ENCODE results near the gene SLC2A5. TPM values are rescaled to one million over a fixed set of nuclear protein-coding genes. Genes with fewer than 3 reads are reported as not detected.

SLC2A5 gene, protein sequence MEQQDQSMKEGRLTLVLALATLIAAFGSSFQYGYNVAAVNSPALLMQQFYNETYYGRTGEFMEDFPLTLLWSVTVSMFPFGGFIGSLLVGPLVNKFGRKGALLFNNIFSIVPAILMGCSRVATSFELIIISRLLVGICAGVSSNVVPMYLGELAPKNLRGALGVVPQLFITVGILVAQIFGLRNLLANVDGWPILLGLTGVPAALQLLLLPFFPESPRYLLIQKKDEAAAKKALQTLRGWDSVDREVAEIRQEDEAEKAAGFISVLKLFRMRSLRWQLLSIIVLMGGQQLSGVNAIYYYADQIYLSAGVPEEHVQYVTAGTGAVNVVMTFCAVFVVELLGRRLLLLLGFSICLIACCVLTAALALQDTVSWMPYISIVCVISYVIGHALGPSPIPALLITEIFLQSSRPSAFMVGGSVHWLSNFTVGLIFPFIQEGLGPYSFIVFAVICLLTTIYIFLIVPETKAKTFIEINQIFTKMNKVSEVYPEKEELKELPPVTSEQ
- 1 to 10 TPM; 2.3 to 2.8 (median 2.7) TPM for total RNA-seq

DNA sequence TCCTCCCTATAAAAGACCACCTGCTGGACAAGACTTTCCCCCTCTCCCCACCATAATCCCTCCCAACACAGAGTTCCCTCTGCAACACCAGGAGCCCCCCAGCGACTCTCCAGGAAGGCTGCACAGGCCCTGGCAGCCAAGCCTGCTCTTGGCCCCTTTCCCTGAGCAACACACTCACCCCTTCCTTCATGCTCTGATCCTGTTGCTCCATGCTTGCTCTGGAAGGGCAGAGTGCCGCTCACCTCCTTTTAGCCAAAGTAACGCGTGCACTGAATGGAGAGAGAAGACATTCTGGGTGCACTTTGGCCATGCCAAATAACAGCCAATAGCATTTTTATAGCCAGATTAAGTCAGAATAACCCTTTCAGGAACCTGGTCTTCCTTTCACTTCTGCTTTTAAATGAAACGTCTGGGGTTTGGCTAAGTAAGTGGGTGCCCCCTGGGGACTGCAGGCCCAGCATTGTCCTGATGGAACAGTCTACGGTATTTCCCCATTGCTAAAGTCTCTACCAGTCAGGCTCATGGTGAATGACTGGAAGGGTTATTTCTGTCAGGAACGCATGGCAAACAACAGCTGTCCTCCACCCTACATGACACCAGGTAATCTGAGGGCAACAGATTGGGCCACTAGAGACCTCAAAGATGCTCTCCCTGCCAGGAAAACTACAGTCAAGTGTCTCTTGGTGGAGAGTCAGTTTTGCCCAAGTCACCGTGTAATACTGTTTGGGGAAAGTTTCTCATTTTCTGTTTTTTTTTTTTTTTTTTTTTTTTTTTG lies at the start of gene SLC2A5:
TSS of gene SLC2A5 (minus strand) at position 310 of the 775 bp plus-strand sequence. CDS start at position 211, 99 bp downstream.
- Histone ChIP-seq H3K4me3 (peak within 1 kb of the TSS; percentile 10 to 34 (median 20)), H3K27me3 (no peaks in the 10 kb centered on the region), H3K4me1 (no peaks in the 10 kb centered on the region), H3K9me3 (no peaks in the 10 kb centered on the region), H3K27ac (peak within 1 kb of the TSS; percentile 63 to 75), H3K36me3 (no peaks in the 10 kb centered on the region)
- TF ChIP-seq, protein P1, sequence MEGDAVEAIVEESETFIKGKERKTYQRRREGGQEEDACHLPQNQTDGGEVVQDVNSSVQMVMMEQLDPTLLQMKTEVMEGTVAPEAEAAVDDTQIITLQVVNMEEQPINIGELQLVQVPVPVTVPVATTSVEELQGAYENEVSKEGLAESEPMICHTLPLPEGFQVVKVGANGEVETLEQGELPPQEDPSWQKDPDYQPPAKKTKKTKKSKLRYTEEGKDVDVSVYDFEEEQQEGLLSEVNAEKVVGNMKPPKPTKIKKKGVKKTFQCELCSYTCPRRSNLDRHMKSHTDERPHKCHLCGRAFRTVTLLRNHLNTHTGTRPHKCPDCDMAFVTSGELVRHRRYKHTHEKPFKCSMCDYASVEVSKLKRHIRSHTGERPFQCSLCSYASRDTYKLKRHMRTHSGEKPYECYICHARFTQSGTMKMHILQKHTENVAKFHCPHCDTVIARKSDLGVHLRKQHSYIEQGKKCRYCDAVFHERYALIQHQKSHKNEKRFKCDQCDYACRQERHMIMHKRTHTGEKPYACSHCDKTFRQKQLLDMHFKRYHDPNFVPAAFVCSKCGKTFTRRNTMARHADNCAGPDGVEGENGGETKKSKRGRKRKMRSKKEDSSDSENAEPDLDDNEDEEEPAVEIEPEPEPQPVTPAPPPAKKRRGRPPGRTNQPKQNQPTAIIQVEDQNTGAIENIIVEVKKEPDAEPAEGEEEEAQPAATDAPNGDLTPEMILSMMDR (IDR thresholded peaks at IDR 0.05), result no peak
- TF ChIP-seq POLR2AphosphoS5 (IDR thresholded peaks at IDR 0.05) (no peak), POLR2A (IDR thresholded peaks at IDR 0.05) (no peak)
- DNase-seq (ENCODE audit: low spot score in 2 of 2), result no peak
- intact Hi-C loops (cut with DNase I; ENCODE audit: low total_unique reads), result no loop called here

DNA sequence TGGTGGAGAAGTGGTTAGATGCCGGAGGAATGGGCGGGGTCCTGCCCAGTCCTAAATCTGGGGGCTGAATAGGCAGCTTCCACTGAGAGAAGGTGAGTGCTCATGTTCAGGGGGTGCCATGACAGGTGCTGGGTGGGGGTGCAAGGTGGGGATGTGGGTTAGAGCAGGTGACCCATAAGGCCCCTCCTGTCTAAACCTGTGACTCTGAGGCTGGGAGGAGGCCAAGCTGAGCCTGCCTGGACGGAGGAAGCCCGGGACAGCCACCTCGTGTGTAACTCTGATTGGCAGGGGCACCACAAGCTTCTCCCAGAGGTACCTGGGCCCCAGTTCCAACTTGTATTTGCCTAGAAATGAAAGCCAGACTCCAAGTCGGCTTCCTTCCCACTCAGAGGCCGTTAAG lies 48.8 kb upstream of the SLC2A5 start:
- Histone ChIP-seq H3K36me3 (no peaks in the 10 kb centered on the region), H3K4me3 (no peak overlapping the region), H3K27ac (peak overlapping the region; percentile 10 to 32), H3K4me1 (peaks cover 0 to 8% of the 10 kb centered on the region in 2 donors), H3K27me3 (no peaks in the 10 kb centered on the region), H3K9me3 (no peaks in the 10 kb centered on the region)
- DNase-seq (ENCODE audit: low spot score in 2 of 2), result no peak
- intact Hi-C loops (cut with DNase I; ENCODE audit: low total_unique reads), result no loop called here
- TF ChIP-seq, protein P1 (IDR thresholded peaks at IDR 0.05), result no peak
- TF ChIP-seq POLR2AphosphoS5 (IDR thresholded peaks at IDR 0.05) (no peak), POLR2A (IDR thresholded peaks at IDR 0.05) (no peak)

DNA sequence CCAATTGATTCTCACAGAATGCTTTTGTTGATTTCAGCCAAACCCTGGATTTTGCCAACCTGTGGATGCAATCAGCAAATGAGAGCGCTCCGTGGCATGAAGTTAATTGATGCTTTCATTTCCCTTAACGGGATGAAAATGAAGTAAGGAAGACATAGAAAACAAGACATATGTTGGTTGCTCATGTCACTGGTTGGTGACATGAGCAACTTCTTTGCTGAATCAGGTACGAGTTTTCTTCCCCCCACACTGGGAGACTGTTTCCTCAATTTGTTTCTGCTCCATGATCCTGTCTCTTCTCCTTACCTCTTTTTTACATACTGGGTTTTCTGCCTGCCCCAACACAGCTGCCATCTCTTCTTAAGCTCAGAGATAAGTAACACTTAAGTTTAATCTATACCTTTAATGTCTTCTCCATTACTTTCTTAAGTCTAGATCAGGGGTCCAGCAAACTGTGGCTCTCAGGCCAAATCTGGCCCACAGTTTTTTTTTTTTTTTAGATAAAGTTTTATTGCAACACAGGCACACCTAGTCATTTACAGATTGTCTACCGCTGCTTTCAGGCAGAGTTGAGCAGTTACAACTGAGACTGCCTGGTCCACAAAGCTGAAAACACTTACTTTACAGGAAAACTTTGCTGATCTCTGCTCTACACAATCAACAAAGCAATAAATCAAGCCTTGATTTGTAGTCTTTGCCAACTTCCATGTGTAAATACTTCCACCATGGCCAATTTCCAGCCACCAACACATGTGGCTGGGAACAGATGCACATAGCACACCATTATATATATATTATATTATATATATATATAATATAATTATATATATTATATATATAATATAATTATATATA lies 46.1 kb upstream of the SLC2A5 start:
- no peaks in the 10 kb centered on the region for H3K27me3 ChIP-seq
- H3K9me3 ChIP-seq, result no peaks in the 10 kb centered on the region
- no peaks in the 10 kb centered on the region for H3K36me3 ChIP-seq
- peaks cover 0 to 7% of the 10 kb centered on the region in 2 donors for H3K4me1 ChIP-seq
- intact Hi-C loops (cut with DNase I; ENCODE audit: low total_unique reads), result no loop called here
- no peak overlapping the region for H3K27ac ChIP-seq
- no peak overlapping the region for H3K4me3 ChIP-seq
- no peak for DNase-seq (ENCODE audit: low spot score in 2 of 2)
- TF ChIP-seq POLR2AphosphoS5 (IDR thresholded peaks at IDR 0.05) (no peak), POLR2A (IDR thresholded peaks at IDR 0.05) (no peak)
- TF ChIP-seq, protein P1 (IDR thresholded peaks at IDR 0.05), result no peak

DNA sequence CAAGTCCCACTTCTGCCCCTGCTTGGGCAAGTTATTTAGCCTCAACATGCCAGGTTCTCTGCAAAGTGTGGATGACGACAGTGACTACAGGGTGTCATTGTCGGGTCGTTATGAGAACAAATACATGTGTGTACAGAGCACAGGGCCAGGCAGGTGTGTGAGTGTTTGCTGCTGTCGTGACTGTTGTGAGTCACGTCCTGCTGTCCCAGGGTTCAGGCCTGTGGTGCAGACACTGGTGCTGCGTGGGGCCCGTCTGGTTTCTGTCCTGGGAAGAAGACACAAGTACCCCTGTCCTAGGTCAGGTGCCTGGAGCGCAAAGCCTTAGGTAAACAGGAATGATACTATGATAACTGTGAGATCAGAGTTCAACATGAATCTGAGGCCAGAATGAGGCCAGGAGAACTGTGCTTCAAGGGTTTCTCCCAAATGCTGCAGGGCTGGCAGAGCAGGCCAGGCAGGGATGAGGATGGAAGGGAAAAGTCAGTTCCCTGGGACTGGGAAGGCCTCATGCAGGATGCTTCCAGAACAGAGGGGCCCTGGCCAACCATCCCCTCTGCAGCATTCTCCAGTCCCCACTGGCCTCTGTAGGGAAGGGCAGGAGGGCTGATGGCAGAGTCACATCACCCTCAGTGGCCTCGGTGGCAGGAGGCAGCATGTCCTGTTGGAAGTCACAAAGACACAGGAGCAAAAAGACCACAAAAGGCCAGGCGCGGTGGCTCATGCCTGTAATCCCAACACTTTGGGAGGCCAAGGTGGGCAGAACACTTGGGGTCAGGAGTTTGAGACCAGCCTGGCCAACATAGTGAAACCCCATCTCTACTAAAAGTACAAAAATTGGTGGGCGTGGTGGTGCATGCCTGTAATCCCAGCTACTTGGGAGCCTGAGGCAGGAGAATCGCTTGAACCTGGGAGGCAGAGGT lies 43.8 kb upstream of the SLC2A5 start:
- no peak for DNase-seq (ENCODE audit: low spot score in 2 of 2)
- Histone ChIP-seq H3K27me3 (no peaks in the 10 kb centered on the region), H3K4me3 (no peak overlapping the region), H3K27ac (peak overlapping the region in 1 of 2 donors; percentile 3), H3K4me1 (no peaks in the 10 kb centered on the region), H3K36me3 (no peaks in the 10 kb centered on the region), H3K9me3 (no peaks in the 10 kb centered on the region)
- intact Hi-C loops (cut with DNase I; ENCODE audit: low total_unique reads), result loop anchor here (5.0 kb wide), 1 partner anchor 1206 kb away; no protein-coding TSS in a partner anchor
- TF ChIP-seq POLR2AphosphoS5 (IDR thresholded peaks at IDR 0.05) (no peak), POLR2A (IDR thresholded peaks at IDR 0.05) (no peak)
- TF ChIP-seq, protein P1 (IDR thresholded peaks at IDR 0.05), result no peak
